ENCODE data around the gene ORC5. TPM values are rescaled to one million over a fixed set of nuclear protein-coding genes. Genes with fewer than 3 reads are reported as not detected.

The ORC5 gene
- total RNA-seq, 4 donors from 2014 or later: 4.3 to 58.1 (median 12.6) TPM

DNA sequence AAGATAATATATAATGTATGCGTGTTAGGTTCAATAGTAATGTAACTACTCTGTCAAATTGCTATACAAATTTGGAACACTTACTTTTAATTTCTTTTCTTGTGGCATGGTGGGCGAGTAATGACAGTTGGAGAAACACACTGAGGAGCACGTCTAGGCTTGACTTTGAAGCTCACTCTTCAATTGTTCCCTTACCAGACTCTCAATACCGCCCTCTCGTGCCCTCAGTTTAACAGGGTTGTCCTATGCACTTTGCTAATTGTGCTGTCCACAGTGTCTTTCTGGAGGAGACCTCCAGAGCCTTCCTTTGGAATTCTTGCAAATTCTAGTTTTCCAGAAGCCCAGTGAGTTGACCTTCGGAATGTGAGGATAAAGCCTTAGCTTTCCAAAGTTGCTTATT, 111.1 kb downstream of the ORC5 start:
- in situ Hi-C loops (cut with MboI; ENCODE audit: low sequenced_read_pairs in 4 of 4) (no loop called here), intact Hi-C loops (cut with DNase I; ENCODE audit: low total_unique reads) (no loop called here)
- no peak for ATAC-seq

DNA sequence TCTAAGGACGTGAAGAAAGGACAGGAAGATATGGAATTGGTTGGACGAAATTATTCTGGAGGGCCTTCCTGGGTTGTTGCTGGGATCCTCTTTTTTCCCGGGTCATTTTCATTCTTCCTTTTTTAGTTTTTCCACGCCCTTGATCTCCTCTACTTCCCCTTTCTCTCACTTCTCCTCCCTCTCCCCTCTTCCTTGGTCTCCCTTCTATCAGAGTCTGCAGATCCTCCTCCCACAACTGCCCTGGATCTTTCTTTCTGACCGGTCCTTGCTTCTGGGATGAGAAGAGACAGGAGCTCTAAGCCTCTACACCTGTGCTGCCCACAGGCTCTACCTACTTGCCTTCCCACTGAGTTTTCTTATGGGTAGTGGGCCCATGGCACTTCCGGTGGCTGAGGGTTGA, 114.7 kb downstream of the ORC5 start:
- intact Hi-C loops (cut with DNase I; ENCODE audit: low total_unique reads) (no loop called here), in situ Hi-C loops (cut with MboI; ENCODE audit: low sequenced_read_pairs in 4 of 4) (no loop called here)
- no peaks in the 10 kb centered on the region for H3K36me3 ChIP-seq
- TF ChIP-seq, protein P1, sequence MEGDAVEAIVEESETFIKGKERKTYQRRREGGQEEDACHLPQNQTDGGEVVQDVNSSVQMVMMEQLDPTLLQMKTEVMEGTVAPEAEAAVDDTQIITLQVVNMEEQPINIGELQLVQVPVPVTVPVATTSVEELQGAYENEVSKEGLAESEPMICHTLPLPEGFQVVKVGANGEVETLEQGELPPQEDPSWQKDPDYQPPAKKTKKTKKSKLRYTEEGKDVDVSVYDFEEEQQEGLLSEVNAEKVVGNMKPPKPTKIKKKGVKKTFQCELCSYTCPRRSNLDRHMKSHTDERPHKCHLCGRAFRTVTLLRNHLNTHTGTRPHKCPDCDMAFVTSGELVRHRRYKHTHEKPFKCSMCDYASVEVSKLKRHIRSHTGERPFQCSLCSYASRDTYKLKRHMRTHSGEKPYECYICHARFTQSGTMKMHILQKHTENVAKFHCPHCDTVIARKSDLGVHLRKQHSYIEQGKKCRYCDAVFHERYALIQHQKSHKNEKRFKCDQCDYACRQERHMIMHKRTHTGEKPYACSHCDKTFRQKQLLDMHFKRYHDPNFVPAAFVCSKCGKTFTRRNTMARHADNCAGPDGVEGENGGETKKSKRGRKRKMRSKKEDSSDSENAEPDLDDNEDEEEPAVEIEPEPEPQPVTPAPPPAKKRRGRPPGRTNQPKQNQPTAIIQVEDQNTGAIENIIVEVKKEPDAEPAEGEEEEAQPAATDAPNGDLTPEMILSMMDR (IDR thresholded peaks at IDR 0.05 in 4 of 5, conservative IDR thresholded peaks at IDR 0.05 in 1 of 5): no peak
- TF ChIP-seq POLR2A (IDR thresholded peaks at IDR 0.05): no peak
- no peak overlapping the region for H3K4me3 ChIP-seq
- H3K27ac ChIP-seq: no peak overlapping the region
- H3K4me1 ChIP-seq: no peaks in the 10 kb centered on the region
- DNase-seq (no peak), ATAC-seq (no peak)
- no peaks in the 10 kb centered on the region for H3K27me3 ChIP-seq
- H3K9me3 ChIP-seq: no peaks in the 10 kb centered on the region

More for the DNA sequence above, 111.1 kb downstream of the ORC5 start:
- DNase-seq: no peak
- TF ChIP-seq, protein P1 (IDR thresholded peaks at IDR 0.05 in 4 of 5, conservative IDR thresholded peaks at IDR 0.05 in 1 of 5): no peak
- TF ChIP-seq POLR2A (IDR thresholded peaks at IDR 0.05): no peak
- H3K36me3 ChIP-seq: no peaks in the 10 kb centered on the region
- H3K27ac ChIP-seq: no peak overlapping the region
- H3K27me3 ChIP-seq: no peaks in the 10 kb centered on the region
- H3K4me1 ChIP-seq: no peaks in the 10 kb centered on the region
- no peaks in the 10 kb centered on the region for H3K9me3 ChIP-seq
- no peak overlapping the region for H3K4me3 ChIP-seq

DNA sequence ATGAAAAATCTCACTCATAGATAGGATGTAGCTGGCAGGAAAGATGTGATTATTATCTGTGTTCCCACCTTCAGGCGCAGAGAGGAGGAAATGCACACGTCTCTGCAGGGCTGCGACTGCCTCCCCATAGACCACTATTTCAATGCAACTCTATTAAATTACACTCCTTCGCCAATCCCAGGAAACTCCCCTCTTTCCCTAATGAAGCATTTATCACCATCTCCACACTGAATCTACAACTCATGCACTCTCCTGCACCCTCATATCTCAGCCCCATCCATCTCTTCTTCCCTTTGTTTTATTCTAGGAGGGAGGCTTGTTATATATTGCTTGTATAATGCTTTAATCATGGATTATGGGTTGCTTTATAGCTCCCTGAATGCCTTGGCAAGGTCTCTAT, 116.6 kb downstream of the ORC5 start:
- no peak overlapping the region for H3K4me3 ChIP-seq
- no peak for TF ChIP-seq POLR2A (IDR thresholded peaks at IDR 0.05)
- TF ChIP-seq, protein P1 (IDR thresholded peaks at IDR 0.05 in 4 of 5, conservative IDR thresholded peaks at IDR 0.05 in 1 of 5): no peak
- intact Hi-C loops (cut with DNase I; ENCODE audit: low total_unique reads): no loop called here
- H3K27ac ChIP-seq: no peak overlapping the region
- H3K9me3 ChIP-seq: no peaks in the 10 kb centered on the region
- in situ Hi-C loops (cut with MboI; ENCODE audit: low sequenced_read_pairs in 4 of 4): no loop called here
- no peaks in the 10 kb centered on the region for H3K4me1 ChIP-seq
- DNase-seq: no peak
- no peaks in the 10 kb centered on the region for H3K36me3 ChIP-seq
- no peak for ATAC-seq
- no peaks in the 10 kb centered on the region for H3K27me3 ChIP-seq

DNA sequence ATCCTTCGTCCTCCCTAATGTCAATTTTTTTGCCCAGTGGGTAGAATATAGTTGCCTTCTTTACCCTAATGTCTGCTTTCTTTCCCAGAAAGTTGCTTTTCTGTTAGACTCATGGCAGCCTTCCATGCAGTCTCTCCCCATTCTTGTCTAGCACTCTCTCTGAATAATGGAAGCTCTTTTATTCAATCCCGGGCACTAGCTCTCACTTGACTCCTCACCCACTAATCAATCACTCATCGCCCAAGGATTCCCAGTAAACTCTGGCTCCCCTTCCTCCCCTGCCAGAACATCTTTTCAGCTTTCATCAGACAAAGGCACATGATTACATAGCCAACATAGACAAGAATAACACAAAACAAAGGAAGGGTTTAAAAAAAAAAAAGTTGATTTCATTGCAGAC, 118.2 kb downstream of the ORC5 start:
- DNase-seq (no peak), ATAC-seq (no peak)
- in situ Hi-C loops (cut with MboI; ENCODE audit: low sequenced_read_pairs in 4 of 4) (no loop called here), intact Hi-C loops (cut with DNase I; ENCODE audit: low total_unique reads) (no loop called here)
- H3K4me1 ChIP-seq: no peaks in the 10 kb centered on the region
- no peak overlapping the region for H3K4me3 ChIP-seq
- H3K9me3 ChIP-seq: no peaks in the 10 kb centered on the region
- no peaks in the 10 kb centered on the region for H3K27me3 ChIP-seq
- H3K36me3 ChIP-seq: no peaks in the 10 kb centered on the region
- H3K27ac ChIP-seq: no peak overlapping the region
- TF ChIP-seq, protein P1 (IDR thresholded peaks at IDR 0.05 in 4 of 5, conservative IDR thresholded peaks at IDR 0.05 in 1 of 5): no peak
- TF ChIP-seq POLR2A (IDR thresholded peaks at IDR 0.05): no peak

DNA sequence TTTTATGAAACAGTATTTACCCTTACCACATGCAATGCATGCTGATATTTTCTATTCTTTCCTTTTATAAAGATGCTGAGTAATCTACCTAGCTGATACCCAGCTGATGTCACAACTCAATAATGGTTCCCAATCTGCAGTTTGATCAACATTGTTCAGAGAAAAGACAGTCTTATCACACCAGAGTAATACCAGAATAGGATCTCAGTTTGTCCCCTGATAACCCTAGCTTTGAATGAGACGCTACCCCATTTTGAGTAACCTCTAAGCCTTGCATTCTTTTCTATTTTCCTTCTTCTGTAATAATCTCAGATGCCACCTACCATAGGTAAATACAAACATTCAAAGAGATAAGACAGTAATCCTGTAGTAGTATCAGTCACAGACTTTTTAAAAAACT, 118.8 kb downstream of the ORC5 start:
- no peak overlapping the region for H3K27ac ChIP-seq
- intact Hi-C loops (cut with DNase I; ENCODE audit: low total_unique reads): no loop called here
- no peak overlapping the region for H3K4me3 ChIP-seq
- H3K4me1 ChIP-seq: no peaks in the 10 kb centered on the region
- H3K36me3 ChIP-seq: no peaks in the 10 kb centered on the region
- no peaks in the 10 kb centered on the region for H3K27me3 ChIP-seq
- H3K9me3 ChIP-seq: no peaks in the 10 kb centered on the region
- ATAC-seq: no peak
- DNase-seq: no peak
- in situ Hi-C loops (cut with MboI; ENCODE audit: low sequenced_read_pairs in 4 of 4): no loop called here
- TF ChIP-seq, protein P1 (IDR thresholded peaks at IDR 0.05 in 4 of 5, conservative IDR thresholded peaks at IDR 0.05 in 1 of 5): no peak
- TF ChIP-seq POLR2A (IDR thresholded peaks at IDR 0.05): no peak
